Neural cell (in vitro differentiated cells): ENCODE data around the gene RBFOX2.

ENCODE experiments used
- EP300 ChIP-seq: fragments of 450-650 bp; conservative IDR thresholded peaks from 2 replicates; pipeline ENCODE4 v1.6.1; 2014; ENCODE audit warnings: antibody characterized with exemption, mild to moderate bottlenecking, moderate library complexity; ENCODE audit not compliant: poor library complexity, severe bottlenecking
- MXI1 ChIP-seq: fragments of 450-650 bp; conservative IDR thresholded peaks from 2 replicates; pipeline ENCODE4 v1.6.1; 2014; ENCODE audit warnings: antibody characterized with exemption, mild to moderate bottlenecking; ENCODE audit not compliant: poor library complexity, severe bottlenecking
- RAD21 ChIP-seq: fragments of 450-650 bp; conservative IDR thresholded peaks from 2 replicates; pipeline ENCODE4 v1.6.1; 2014; ENCODE audit warnings: antibody characterized with exemption, mild to moderate bottlenecking, moderate library complexity
- TF ChIP-seq, protein P1 (sequence below): fragments of 450-650 bp; IDR thresholded peaks from 2 replicates; pipeline ENCODE4 v1.5.1; 2014; ENCODE audit warnings: antibody characterized with exemption, mild to moderate bottlenecking, moderate library complexity; ENCODE audit not compliant: poor library complexity, severe bottlenecking

DNA sequence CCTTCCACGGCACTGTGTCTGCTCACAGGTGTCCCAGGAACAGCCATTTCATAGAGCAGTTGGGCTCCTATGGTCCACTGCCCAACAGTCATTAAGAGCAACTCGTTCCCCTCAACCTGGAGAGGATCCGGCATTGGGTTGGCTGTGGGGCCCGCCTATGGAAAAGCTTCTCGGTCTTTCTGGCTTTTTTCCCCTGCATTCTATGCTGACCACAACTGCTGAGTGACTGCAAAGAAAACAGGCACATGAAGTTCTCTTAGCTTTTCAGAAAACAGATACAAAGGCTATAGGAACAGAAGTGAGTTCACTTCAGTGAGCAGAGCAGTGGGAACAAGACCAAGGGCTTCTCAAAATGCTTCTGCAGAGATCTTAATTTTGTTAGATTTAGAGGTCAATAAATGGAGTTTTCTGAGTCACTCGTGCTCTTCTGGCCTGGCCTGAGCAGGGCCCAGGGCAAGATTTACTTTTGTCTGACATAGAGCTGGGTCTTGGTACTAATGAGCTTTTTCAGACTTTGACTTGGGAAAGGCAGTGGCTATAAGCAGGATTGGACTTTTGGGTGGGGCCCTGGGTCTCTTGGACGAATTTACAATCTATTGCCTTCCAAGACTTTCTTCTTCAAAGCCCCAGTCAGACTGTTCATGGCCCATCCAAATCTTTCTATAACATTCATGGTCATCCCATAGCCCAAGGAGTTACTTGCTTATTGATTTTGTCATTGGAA is 324.6 kb downstream of the RBFOX2 start:
- TF ChIP-seq, protein P1, sequence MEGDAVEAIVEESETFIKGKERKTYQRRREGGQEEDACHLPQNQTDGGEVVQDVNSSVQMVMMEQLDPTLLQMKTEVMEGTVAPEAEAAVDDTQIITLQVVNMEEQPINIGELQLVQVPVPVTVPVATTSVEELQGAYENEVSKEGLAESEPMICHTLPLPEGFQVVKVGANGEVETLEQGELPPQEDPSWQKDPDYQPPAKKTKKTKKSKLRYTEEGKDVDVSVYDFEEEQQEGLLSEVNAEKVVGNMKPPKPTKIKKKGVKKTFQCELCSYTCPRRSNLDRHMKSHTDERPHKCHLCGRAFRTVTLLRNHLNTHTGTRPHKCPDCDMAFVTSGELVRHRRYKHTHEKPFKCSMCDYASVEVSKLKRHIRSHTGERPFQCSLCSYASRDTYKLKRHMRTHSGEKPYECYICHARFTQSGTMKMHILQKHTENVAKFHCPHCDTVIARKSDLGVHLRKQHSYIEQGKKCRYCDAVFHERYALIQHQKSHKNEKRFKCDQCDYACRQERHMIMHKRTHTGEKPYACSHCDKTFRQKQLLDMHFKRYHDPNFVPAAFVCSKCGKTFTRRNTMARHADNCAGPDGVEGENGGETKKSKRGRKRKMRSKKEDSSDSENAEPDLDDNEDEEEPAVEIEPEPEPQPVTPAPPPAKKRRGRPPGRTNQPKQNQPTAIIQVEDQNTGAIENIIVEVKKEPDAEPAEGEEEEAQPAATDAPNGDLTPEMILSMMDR, result no peak
- no peak for TF ChIP-seq EP300
- no peak for TF ChIP-seq RAD21
- TF ChIP-seq MXI1, result no peak
